ENCODE data around the gene NGRN.

GRCh38 chr15:90266061-90266431 lies 574 bp downstream of the NGRN start:
- TF ChIP-seq CTCF (conservative IDR thresholded peaks at IDR 0.05; ENCODE audit: low read length) (no peak), EZH2phosphoT487 (IDR thresholded peaks at IDR 0.05; ENCODE audit: borderline replicate concordance, low read depth, low read length) (no peak)

Measured in OCI-LY7 (cell line).